GM18858 (cell line): Measurements from ENCODE around the gene MMP23B.
"Not testable (repeated sequence)": the region's sequence is repeated elsewhere in the genome, so short reads cannot be mapped to it uniquely, and the experiment has no call there.

Experiments used
- ATAC-seq: cut with Tn5 transposase; IDR thresholded peaks from one replicate; pipeline ENCODE4 v1.9.1; 2021; ENCODE audit not compliant: unreplicated experiment

The MMP23B gene

GRCh38 chr1:1664318-1664717 lies 32.3 kb downstream of the MMP23B start:
- ATAC-seq, result not testable (repeated sequence)

DNA sequence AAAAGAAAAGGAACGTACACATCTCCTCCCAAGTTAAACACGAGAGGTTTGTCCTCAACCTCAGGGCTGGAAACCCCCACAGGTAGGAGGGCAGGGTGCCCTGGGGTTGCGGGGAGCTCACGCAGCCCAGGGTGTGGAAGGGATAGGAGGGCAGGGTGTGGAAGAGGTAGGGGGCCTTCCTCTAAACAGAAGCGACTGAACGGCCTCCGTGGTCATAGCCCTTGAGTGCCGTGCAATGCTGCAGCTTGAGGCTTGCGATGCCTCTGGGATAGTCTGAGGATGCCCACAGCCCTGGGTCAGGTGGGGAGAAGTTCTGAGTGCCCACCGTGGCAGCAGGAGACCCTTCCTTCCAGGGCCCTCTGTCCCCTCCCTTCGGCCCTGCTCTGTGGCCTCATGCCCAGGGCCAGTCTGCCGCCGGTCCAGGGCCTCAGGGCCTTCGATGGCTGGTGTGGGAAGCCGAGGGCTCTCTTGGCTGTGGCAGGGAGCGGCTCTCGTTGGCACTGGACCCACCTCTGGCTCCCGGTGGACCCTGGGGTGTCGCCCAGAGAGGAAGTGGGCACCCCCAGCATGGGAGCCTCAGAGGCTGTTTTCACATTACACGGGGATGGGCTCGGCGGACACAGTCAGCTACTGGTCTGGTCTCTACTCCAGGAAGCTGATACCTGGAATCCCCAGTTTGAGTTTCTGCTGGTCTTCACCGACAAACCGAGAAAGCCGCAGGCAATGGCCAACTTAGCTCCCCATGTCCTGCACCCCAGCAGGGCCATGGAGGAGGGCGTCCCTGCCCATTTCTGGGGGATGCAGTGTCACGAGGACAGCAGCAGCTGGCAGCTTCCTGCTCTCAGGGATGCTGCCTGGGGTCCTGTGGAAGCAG lies 33.2 kb downstream of the MMP23B start:
- ATAC-seq, result no peak

GRCh38 chr1:1665815-1666251 lies 33.9 kb downstream of the MMP23B start:
- no peak for ATAC-seq

- ATAC-seq, result no peak
Measured at GRCh38 chr1:1666526-1666925, 34.6 kb downstream of the MMP23B start.

- no peak for ATAC-seq
Measured at GRCh38 chr1:1669468-1670440, 37.8 kb downstream of the MMP23B start.

- ATAC-seq, result no peak
Measured at GRCh38 chr1:1670866-1671265, 38.9 kb downstream of the MMP23B start.

DNA sequence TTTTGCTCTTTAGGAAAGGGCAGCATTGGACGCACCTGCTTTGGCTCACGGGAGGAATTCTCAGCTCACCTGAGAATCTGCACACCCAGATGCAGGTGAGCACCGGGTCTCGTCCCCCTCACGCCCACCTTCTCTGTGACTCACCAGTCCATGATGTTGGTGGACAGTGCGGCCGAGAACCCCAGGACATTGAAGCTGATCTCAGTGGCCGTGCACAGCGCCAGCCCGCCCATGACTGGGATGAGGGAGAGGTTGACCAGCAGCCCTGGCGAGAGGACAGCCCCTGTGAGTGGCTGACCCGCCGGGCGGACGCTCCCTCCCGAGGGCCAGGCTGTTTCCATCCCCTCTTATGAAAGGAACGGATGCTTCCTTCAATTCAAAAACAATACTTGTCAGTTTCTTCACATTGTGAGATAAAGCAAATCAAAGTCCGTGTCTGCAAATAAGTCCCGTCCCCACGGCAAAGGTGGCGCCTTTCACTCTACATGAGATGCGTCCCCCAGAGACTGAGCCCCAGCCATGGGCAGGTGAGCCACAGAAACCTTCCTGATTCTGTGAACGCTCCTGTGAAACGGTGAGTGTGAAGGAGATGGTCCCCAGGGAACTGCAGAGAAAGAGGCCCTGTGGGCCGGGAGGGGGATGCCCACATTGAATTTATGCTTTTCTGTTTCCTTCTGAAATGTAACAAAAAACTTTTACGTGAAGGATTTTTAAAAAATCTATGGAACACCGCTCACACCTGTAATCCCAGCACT lies 39.6 kb downstream of the MMP23B start:
- ATAC-seq, result no peak

- no peak for ATAC-seq
Measured at GRCh38 chr1:1672181-1672965, 40.4 kb downstream of the MMP23B start.

GRCh38 chr1:1674806-1675205 lies 42.8 kb downstream of the MMP23B start:
- ATAC-seq, result not testable (repeated sequence)

DNA sequence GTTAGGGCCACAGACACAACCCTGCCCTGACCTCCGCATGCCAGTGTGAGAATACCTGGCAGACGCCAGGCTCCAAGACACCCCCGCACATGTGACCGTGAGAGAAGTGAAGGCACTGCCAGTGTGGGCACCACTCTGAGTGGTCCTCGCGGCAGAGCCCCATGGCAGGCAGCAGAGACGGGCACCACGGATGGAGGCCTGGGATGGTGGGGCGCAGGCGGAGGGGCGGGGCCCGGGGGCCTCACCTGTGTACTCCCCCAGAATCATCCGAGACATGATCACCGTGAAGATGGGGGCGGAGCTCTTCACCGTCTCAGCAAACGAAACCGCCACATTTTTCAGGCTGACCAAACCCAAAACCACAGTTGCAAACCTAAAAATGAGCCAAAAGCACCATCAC lies 43.2 kb downstream of the MMP23B start:
- ATAC-seq, result not testable (repeated sequence)

- ATAC-seq, result not testable (repeated sequence)
Measured at GRCh38 chr1:1676087-1676486, 44.1 kb downstream of the MMP23B start.

DNA sequence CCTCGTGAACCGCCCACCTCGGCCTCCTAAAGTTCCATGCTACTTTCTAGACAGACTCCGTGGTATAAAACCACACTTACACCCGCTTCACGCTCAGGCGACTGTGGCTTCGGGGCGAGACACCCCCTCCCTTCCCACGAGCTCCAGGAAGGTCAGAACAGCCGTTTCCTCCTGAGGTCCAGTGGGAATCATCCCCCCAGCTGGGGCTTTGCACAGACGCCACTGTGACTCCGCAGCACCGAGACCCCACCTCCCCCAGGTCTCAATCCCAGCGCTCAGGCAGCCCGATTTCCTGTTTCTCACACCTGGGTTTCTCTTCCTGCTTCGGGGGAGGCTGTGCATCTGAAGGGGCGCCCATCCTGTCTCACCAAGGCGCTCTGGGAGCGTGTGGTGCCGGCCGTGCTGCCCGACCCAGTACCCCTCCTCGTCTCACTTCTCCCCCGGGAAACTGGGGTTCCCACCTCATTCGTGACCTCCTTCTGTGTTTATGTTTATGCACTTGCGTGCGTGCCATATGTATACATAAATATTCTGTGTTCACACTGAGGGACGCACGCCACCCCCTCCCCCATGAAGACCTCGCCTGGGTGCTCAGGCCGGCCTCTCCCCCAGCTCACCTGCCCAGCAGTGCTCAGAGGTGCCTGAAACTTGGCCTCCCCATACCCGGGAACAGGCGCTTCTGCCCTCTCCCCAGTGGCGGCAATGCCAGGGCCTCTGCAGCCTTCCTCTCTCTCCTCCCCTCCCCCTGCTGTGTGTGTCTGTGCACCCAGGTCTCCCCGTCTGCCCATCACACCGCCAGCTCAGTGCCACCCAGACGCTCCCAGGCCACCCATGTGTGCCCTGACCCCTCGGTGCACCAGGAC lies 46.0 kb downstream of the MMP23B start:
- no peak for ATAC-seq

DNA sequence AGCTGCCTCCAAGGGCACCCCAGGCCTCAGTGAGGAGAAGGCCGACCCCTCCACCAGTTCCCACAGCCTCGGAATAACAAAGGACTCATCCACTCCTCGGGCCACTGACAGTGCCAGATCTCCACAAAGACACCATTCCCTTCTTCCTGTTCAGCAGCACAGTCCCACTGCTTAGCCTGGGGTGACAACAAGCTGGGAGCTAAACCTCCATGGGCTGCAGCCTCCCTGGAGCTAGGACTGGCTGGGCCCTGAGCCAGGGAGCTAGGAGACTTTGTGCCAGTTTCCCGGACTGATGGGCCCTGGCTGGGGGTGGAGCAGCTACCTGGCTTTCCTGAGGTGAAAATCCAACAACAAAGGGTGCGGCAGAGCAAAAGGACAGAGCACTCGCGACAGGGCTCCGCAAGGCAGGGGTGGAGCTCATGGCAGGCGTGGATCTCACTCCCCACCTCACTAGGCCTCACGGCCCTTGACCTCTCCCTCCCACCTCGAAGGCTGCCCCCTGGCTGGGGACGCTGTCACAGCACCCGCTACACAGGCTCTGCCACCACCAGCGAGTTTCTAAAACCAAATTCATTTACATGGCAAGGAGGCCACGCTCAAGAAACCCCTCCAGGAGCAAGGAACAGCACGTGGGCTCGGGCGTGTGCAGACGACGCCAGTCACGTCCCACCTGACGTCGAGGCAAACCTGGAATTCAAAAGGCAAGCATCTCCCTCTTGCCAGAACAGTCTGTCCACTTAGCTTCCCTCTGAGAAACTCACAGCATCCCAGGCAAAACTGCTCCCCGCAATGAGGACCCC lies 46.8 kb downstream of the MMP23B start:
- ATAC-seq, result no peak

DNA sequence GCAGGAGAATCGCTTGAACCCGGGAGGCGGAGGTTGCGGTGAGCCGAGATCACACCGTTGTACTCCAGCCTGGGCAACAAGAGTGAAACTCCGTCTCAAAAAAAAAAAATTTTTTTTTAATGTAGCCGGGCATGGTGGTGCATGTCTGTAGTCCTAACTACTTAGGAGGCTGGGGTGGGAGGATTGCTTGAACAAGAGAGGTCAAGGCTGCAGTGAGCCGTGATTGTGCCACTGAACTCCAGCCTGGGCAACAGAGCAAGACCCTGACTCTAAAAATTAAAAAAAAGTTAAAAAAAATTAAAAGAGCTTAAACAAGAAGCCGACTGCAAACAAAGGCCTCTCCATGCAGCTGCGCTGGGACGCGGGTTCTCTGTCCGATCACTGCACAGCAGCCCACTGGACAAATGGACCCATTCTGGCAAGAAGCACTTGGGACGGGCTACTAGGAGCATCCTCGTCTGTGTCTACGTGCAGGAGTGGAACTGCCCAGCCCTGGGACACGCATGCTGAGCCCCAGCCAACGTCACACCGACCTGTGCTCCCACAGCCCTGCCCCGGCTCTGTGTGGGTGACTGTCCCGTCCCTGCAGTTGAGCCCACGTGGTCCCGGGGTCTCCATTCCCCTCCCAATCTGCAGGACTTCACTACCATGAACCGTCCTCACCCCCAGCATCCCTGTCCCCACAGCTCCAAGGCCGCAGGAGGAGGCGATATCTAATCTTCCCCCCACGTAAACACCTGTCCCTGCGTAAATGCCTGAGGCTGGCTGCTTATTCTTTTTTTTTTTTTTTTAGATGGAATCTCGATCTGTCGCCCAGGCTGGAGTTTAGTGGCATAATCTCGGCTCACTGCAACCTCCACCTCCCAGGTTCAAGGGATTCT lies 48.3 kb downstream of the MMP23B start:
- ATAC-seq, result no peak

- ATAC-seq, result no peak
Measured at GRCh38 chr1:1680912-1681273, 48.9 kb downstream of the MMP23B start.

- ATAC-seq, result no peak
Measured at GRCh38 chr1:1683104-1683905, 51.3 kb downstream of the MMP23B start.
